MM.1S (cell line): ENCODE data around the gene CAMK2A.

Experiments used
- DNase-seq: peaks from one replicate; pipeline ENCODE4 v3.0.0-alpha.2; 2015
- H2AFZ ChIP-seq: fragments of 300-600 bp; sonication (generic); 2 replicates; pipeline ENCODE4 v1.6.0; 2016; ENCODE audit warnings: antibody characterized with exemption, low read length
- H3F3A ChIP-seq: fragments of 300-600 bp; sonication (generic); 2 replicates; pipeline ENCODE4 v1.6.1; 2016; ENCODE audit warnings: mild to moderate bottlenecking, antibody characterized with exemption, low read length, moderate library complexity, mixed read lengths; ENCODE audit not compliant: insufficient read depth
- H3K27ac ChIP-seq: fragments of 300-600 bp; sonication (generic); 2 replicates; pipeline ENCODE4 v1.5.1; 2016; ENCODE audit warnings: mild to moderate bottlenecking, low read length
- H3K27me3 ChIP-seq: fragments of 300-600 bp; sonication (generic); replicated peaks from 2 replicates; pipeline ENCODE4 v1.6.0; 2016; ENCODE audit warnings: low read length; ENCODE audit not compliant: insufficient read depth
- H3K36me3 ChIP-seq: fragments of 300-600 bp; sonication (generic); replicated peaks from 2 replicates; pipeline ENCODE4 v1.6.1; 2016; ENCODE audit warnings: mild to moderate bottlenecking, low read length, mixed read lengths; ENCODE audit not compliant: insufficient read depth
- H3K4me1 ChIP-seq: fragments of 300-600 bp; sonication (generic); 2 replicates; pipeline ENCODE4 v1.6.1; 2016; ENCODE audit warnings: low read length, mixed read lengths
- H3K4me2 ChIP-seq: fragments of 300-600 bp; sonication (generic); 2 replicates; pipeline ENCODE4 v1.6.0; 2016; ENCODE audit warnings: low read depth, low read length
- H3K4me3 ChIP-seq: fragments of 300-600 bp; sonication (generic); 2 replicates; pipeline ENCODE4 v1.5.1; 2016; ENCODE audit warnings: low read length, mixed read lengths
- H3K79me2 ChIP-seq: fragments of 300-600 bp; sonication (generic); 2 replicates; pipeline ENCODE4 v1.6.1; 2016; ENCODE audit warnings: mixed run types, low read length, mixed read lengths
- H3K9ac ChIP-seq: fragments of 300-600 bp; sonication (generic); 2 replicates; pipeline ENCODE4 v1.6.1; 2016; ENCODE audit warnings: low read length, mixed read lengths
- H3K9me2 ChIP-seq: fragments of 300-600 bp; sonication (generic); replicated peaks from 2 replicates; pipeline ENCODE4 v1.6.1; 2016; ENCODE audit warnings: mild to moderate bottlenecking, low read length, mixed read lengths; ENCODE audit not compliant: insufficient read depth
- H3K9me3 ChIP-seq: fragments of 300-600 bp; sonication (generic); replicated peaks from 2 replicates; pipeline ENCODE4 v1.6.1; 2016; ENCODE audit warnings: mild to moderate bottlenecking, low read length, mixed read lengths; ENCODE audit not compliant: insufficient read depth
- H4K20me1 ChIP-seq: fragments of 300-600 bp; sonication (generic); 2 replicates; pipeline ENCODE4 v1.6.1; 2016; ENCODE audit warnings: mild to moderate bottlenecking, low read length, moderate library complexity, mixed read lengths; ENCODE audit not compliant: insufficient read depth
- EZH2 ChIP-seq: fragments of 300-600 bp; sonication (generic); optimal IDR thresholded peaks from 2 replicates; pipeline ENCODE3; 2017; ENCODE audit warnings: low read depth, mild to moderate bottlenecking, antibody characterized with exemption, low read length, mixed read lengths
- EZH2phosphoT487 ChIP-seq: fragments of 300-600 bp; sonication (generic); IDR thresholded peaks from 2 replicates; pipeline ENCODE4 v1.6.1; 2018; ENCODE audit warnings: antibody characterized with exemption, low read length
- TF ChIP-seq, protein P1 (sequence below): fragments of 300-600 bp; sonication (generic); IDR thresholded peaks from 2 replicates; pipeline ENCODE4 v1.5.1; 2016; ENCODE audit warnings: antibody characterized with exemption, low read length, mixed read lengths

CAMK2A gene

DNA sequence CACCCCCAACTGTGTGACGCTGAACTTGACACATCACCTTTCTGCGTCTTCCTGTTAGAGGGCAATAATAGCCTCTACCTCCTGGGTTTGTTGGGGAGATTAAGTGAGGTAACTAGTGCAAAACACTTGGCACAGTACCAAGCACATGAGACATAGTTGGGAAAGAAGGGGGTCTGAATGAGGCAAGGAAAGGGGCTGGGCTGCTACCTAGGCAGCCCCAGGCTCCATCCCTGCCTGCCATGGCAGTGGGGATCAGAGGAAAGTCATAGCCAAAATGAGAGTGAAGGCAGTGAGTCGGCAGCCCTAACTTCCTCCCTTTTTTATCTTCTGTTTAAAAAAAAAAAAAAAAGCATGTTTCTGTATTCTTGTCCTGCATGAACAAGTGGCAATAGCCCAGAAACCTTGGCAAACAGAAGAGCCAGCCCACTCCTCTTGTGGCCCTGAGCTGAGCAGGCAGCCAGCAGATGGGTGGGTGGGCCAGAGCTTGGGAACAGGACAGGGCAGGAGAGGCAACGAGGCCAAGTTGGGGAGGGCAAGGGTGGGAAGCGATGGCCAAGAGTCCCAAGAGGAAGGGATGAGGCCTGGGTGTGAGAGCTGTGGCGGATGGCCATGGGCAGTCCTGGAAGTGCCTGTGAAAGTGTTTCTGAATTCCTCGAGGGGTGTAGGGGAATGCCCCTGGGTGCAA lies 11.4 kb downstream of the CAMK2A start:
- Histone ChIP-seq H3K4me2 (no peak overlapping the region), H3K36me3 (no peaks in the 10 kb centered on the region), H4K20me1 (no peaks in the 10 kb centered on the region), H3K9me2 (no peaks in the 10 kb centered on the region), H3K79me2 (no peaks in the 10 kb centered on the region), H2AFZ (no peak overlapping the region), H3K4me3 (no peak overlapping the region), H3K27me3 (no peaks in the 10 kb centered on the region), H3F3A (no peaks in the 10 kb centered on the region), H3K27ac (no peak overlapping the region), H3K9me3 (no peaks in the 10 kb centered on the region), H3K4me1 (no peaks in the 10 kb centered on the region), H3K9ac (no peak overlapping the region)
- DNase-seq: no peak
- TF ChIP-seq EZH2phosphoT487: no peak
- no peak for TF ChIP-seq EZH2
- TF ChIP-seq, protein P1, sequence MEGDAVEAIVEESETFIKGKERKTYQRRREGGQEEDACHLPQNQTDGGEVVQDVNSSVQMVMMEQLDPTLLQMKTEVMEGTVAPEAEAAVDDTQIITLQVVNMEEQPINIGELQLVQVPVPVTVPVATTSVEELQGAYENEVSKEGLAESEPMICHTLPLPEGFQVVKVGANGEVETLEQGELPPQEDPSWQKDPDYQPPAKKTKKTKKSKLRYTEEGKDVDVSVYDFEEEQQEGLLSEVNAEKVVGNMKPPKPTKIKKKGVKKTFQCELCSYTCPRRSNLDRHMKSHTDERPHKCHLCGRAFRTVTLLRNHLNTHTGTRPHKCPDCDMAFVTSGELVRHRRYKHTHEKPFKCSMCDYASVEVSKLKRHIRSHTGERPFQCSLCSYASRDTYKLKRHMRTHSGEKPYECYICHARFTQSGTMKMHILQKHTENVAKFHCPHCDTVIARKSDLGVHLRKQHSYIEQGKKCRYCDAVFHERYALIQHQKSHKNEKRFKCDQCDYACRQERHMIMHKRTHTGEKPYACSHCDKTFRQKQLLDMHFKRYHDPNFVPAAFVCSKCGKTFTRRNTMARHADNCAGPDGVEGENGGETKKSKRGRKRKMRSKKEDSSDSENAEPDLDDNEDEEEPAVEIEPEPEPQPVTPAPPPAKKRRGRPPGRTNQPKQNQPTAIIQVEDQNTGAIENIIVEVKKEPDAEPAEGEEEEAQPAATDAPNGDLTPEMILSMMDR: no peak

DNA sequence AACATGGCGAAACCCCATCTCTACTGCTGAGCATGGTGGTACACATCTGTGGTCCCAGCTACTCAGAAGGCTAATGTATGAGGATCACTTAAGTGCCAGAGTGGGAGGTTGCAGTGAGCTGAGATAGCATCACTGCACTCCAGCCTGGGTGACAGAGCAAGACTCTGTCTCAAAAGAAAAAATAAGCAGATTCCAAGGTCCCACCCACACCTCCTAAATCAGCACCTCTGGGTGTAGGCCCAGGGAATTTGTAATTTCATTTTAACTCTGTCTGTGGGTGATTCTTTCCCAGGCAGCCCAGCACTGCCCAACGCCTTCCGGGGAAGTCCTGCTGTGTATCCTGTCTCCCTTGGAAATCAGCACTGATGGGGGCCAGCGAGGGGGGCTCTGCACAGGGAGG lies 12.5 kb downstream of the CAMK2A start:
- TF ChIP-seq EZH2phosphoT487 (no peak), EZH2 (no peak)
- TF ChIP-seq, protein P1: no peak
- no peaks in the 10 kb centered on the region for H3F3A ChIP-seq
- H3K79me2 ChIP-seq: no peaks in the 10 kb centered on the region
- no peaks in the 10 kb centered on the region for H3K27me3 ChIP-seq
- H3K27ac ChIP-seq: no peak overlapping the region
- no peak overlapping the region for H3K4me2 ChIP-seq
- DNase-seq: no peak
- no peaks in the 10 kb centered on the region for H4K20me1 ChIP-seq
- H3K4me3 ChIP-seq: no peak overlapping the region
- H3K36me3 ChIP-seq: no peaks in the 10 kb centered on the region
- H3K4me1 ChIP-seq: no peaks in the 10 kb centered on the region
- H3K9ac ChIP-seq: no peak overlapping the region
- H2AFZ ChIP-seq: no peak overlapping the region
- H3K9me2 ChIP-seq: no peaks in the 10 kb centered on the region
- no peaks in the 10 kb centered on the region for H3K9me3 ChIP-seq

- no peaks in the 10 kb centered on the region for H3K4me1 ChIP-seq
- no peaks in the 10 kb centered on the region for H3K9me2 ChIP-seq
- no peaks in the 10 kb centered on the region for H3K36me3 ChIP-seq
- H3K4me2 ChIP-seq: no peak overlapping the region
- TF ChIP-seq EZH2phosphoT487 (no peak), EZH2 (no peak)
- no peaks in the 10 kb centered on the region for H3F3A ChIP-seq
- no peak overlapping the region for H2AFZ ChIP-seq
- no peak for DNase-seq
- H3K27me3 ChIP-seq: no peaks in the 10 kb centered on the region
- H4K20me1 ChIP-seq: no peaks in the 10 kb centered on the region
- no peak overlapping the region for H3K9ac ChIP-seq
- H3K79me2 ChIP-seq: no peaks in the 10 kb centered on the region
- no peak overlapping the region for H3K4me3 ChIP-seq
- no peaks in the 10 kb centered on the region for H3K9me3 ChIP-seq
- no peak overlapping the region for H3K27ac ChIP-seq
Observed at GRCh38 chr5:150274811-150275210, 14.8 kb downstream of the CAMK2A start.

- no peaks in the 10 kb centered on the region for H4K20me1 ChIP-seq
- no peaks in the 10 kb centered on the region for H3K9me2 ChIP-seq
- no peak overlapping the region for H3K4me3 ChIP-seq
- no peaks in the 10 kb centered on the region for H3K9me3 ChIP-seq
- no peak overlapping the region for H3K27ac ChIP-seq
- DNase-seq: peak; percentile 69
- H3K4me1 ChIP-seq: no peaks in the 10 kb centered on the region
- no peaks in the 10 kb centered on the region for H3F3A ChIP-seq
- no peak for TF ChIP-seq EZH2phosphoT487
- TF ChIP-seq, protein P1: peak; percentile 57
- H3K79me2 ChIP-seq: no peaks in the 10 kb centered on the region
- H3K27me3 ChIP-seq: no peaks in the 10 kb centered on the region
- H2AFZ ChIP-seq: no peak overlapping the region
- H3K9ac ChIP-seq: no peak overlapping the region
- H3K4me2 ChIP-seq: no peak overlapping the region
- no peaks in the 10 kb centered on the region for H3K36me3 ChIP-seq
Observed at GRCh38 chr5:150272531-150272930, 17.0 kb downstream of the CAMK2A start.
